ENCODE measurements around the gene OR10K1. TPM values are rescaled to one million over a fixed set of nuclear protein-coding genes. Genes with fewer than 3 reads are reported as not detected.

Gene OR10K1
- total and polyA plus RNA-seq, 2 donors (not counting 1 experiment from before 2014, with no cell fraction given) = not detected

GRCh38 chr1:158507511-158507910, 45.9 kb downstream of the OR10K1 start:
- no peak for TF ChIP-seq CTCF (conservative IDR thresholded peaks at IDR 0.05 in 1 of 2, IDR thresholded peaks at IDR 0.05 in 1 of 2; ENCODE audit: low read depth in 1 of 2, low read length in 2 of 2)
- no peak for TF ChIP-seq EZH2 (IDR thresholded peaks at IDR 0.05; ENCODE audit: low read length, missing control alignments)
- Histone ChIP-seq H4K20me1 (ENCODE audit: control insufficient read depth, extremely low read depth, insufficient read depth, low read length) (no peaks in the 10 kb centered on the region), H3K36me3 (ENCODE audit: control insufficient read depth, insufficient read depth, low read length) (no peaks in the 10 kb centered on the region), H3K79me2 (ENCODE audit: control insufficient read depth, insufficient read depth, low read length) (no peaks in the 10 kb centered on the region), H3K9ac (ENCODE audit: insufficient read depth, low read length) (no peak overlapping the region), H3K27me3 (ENCODE audit: control insufficient read depth, insufficient read depth, low read length) (no peaks in the 10 kb centered on the region), H3K9me3 (ENCODE audit: control insufficient read depth, insufficient read depth, low read depth, low read length) (no peaks in the 10 kb centered on the region), H3K4me3 (replicated peaks in 1 of 4; ENCODE audit: control extremely low read depth in 1 of 4, insufficient read depth in 1 of 4, low read depth in 3 of 4, low read length in 4 of 4) (no peak overlapping the region), H2AFZ (ENCODE audit: low read length) (no peak overlapping the region), H3K27ac (ENCODE audit: insufficient read depth, low read length) (no peak overlapping the region), H3K4me2 (ENCODE audit: extremely low read depth, insufficient read depth, low read length) (no peak overlapping the region), H3K4me1 (ENCODE audit: control insufficient read depth, extremely low read depth, insufficient read depth, low read length) (no peaks in the 10 kb centered on the region)
- no peak for DNase-seq (ENCODE audit: low read depth in 2 of 2)

- H3K4me3 ChIP-seq (replicated peaks in 1 of 4; ENCODE audit: control extremely low read depth in 1 of 4, insufficient read depth in 1 of 4, low read depth in 3 of 4, low read length in 4 of 4) = no peak overlapping the region
- no peaks in the 10 kb centered on the region for H4K20me1 ChIP-seq (ENCODE audit: control insufficient read depth, extremely low read depth, insufficient read depth, low read length)
- no peak overlapping the region for H3K27ac ChIP-seq (ENCODE audit: insufficient read depth, low read length)
- H3K9ac ChIP-seq (ENCODE audit: insufficient read depth, low read length) = no peak overlapping the region
- no peak for DNase-seq (ENCODE audit: low read depth in 2 of 2)
- TF ChIP-seq CTCF (conservative IDR thresholded peaks at IDR 0.05 in 1 of 2, IDR thresholded peaks at IDR 0.05 in 1 of 2; ENCODE audit: low read depth in 1 of 2, low read length in 2 of 2) = no peak
- TF ChIP-seq EZH2 (IDR thresholded peaks at IDR 0.05; ENCODE audit: low read length, missing control alignments) = no peak
- H3K4me1 ChIP-seq (ENCODE audit: control insufficient read depth, extremely low read depth, insufficient read depth, low read length) = no peaks in the 10 kb centered on the region
- H3K36me3 ChIP-seq (ENCODE audit: control insufficient read depth, insufficient read depth, low read length) = no peaks in the 10 kb centered on the region
- no peak overlapping the region for H2AFZ ChIP-seq (ENCODE audit: low read length)
- no peak overlapping the region for H3K4me2 ChIP-seq (ENCODE audit: extremely low read depth, insufficient read depth, low read length)
- H3K79me2 ChIP-seq (ENCODE audit: control insufficient read depth, insufficient read depth, low read length) = no peaks in the 10 kb centered on the region
- no peaks in the 10 kb centered on the region for H3K27me3 ChIP-seq (ENCODE audit: control insufficient read depth, insufficient read depth, low read length)
- no peaks in the 10 kb centered on the region for H3K9me3 ChIP-seq (ENCODE audit: control insufficient read depth, insufficient read depth, low read depth, low read length)
Measured at GRCh38 chr1:158509471-158510156, 48.0 kb downstream of the OR10K1 start.

- DNase-seq (ENCODE audit: low read depth in 2 of 2) = no peak
- H3K4me1 ChIP-seq (ENCODE audit: control insufficient read depth, extremely low read depth, insufficient read depth, low read length) = no peaks in the 10 kb centered on the region
- H3K79me2 ChIP-seq (ENCODE audit: control insufficient read depth, insufficient read depth, low read length) = no peaks in the 10 kb centered on the region
- no peak overlapping the region for H3K27ac ChIP-seq (ENCODE audit: insufficient read depth, low read length)
- TF ChIP-seq EZH2 (IDR thresholded peaks at IDR 0.05; ENCODE audit: low read length, missing control alignments) (no peak), CTCF (conservative IDR thresholded peaks at IDR 0.05 in 1 of 2, IDR thresholded peaks at IDR 0.05 in 1 of 2; ENCODE audit: low read depth in 1 of 2, low read length in 2 of 2) (no peak)
- H3K4me3 ChIP-seq (replicated peaks in 1 of 4; ENCODE audit: control extremely low read depth in 1 of 4, insufficient read depth in 1 of 4, low read depth in 3 of 4, low read length in 4 of 4) = no peak overlapping the region
- no peak overlapping the region for H3K9ac ChIP-seq (ENCODE audit: insufficient read depth, low read length)
- no peaks in the 10 kb centered on the region for H3K36me3 ChIP-seq (ENCODE audit: control insufficient read depth, insufficient read depth, low read length)
- no peak overlapping the region for H3K4me2 ChIP-seq (ENCODE audit: extremely low read depth, insufficient read depth, low read length)
- no peaks in the 10 kb centered on the region for H4K20me1 ChIP-seq (ENCODE audit: control insufficient read depth, extremely low read depth, insufficient read depth, low read length)
- H3K9me3 ChIP-seq (ENCODE audit: control insufficient read depth, insufficient read depth, low read depth, low read length) = no peaks in the 10 kb centered on the region
- H3K27me3 ChIP-seq (ENCODE audit: control insufficient read depth, insufficient read depth, low read length) = no peaks in the 10 kb centered on the region
- H2AFZ ChIP-seq (ENCODE audit: low read length) = no peak overlapping the region
Measured at GRCh38 chr1:158516966-158517365, 55.3 kb downstream of the OR10K1 start.

Other genes with a start within 250 kb of the OR10K1 start
- gene CD1A, start 207.4 kb upstream of the OR10K1 start, total RNA-seq = not detected in 2 replicates
- gene CD1A, start 207.4 kb upstream of the OR10K1 start, polyA plus RNA-seq = not detected in 2 replicates
- not detected in 2 replicates for gene CD1C, start 171.9 kb upstream of the OR10K1 start, total RNA-seq
- not detected in 2 replicates for gene CD1C, start 171.9 kb upstream of the OR10K1 start, polyA plus RNA-seq
- not detected in 2 replicates for gene CD1B, start 130.3 kb upstream of the OR10K1 start, total RNA-seq
- gene CD1B, start 130.3 kb upstream of the OR10K1 start, polyA plus RNA-seq = not detected in 2 replicates
- not detected in 2 replicates for gene CD1E, start 107.9 kb upstream of the OR10K1 start, total RNA-seq
- gene CD1E, start 107.9 kb upstream of the OR10K1 start, polyA plus RNA-seq = not detected in 2 replicates
- gene OR10T2, start 62.4 kb upstream of the OR10K1 start, total RNA-seq = not detected in 2 replicates
- gene OR10T2, start 62.4 kb upstream of the OR10K1 start, polyA plus RNA-seq = not detected in 2 replicates
- not detected in 2 replicates for gene OR10K2, start 35.6 kb upstream of the OR10K1 start, total RNA-seq
- gene OR10K2, start 35.6 kb upstream of the OR10K1 start, polyA plus RNA-seq = not detected in 2 replicates
- gene OR10R2, start 10.4 kb downstream of the OR10K1 start, total RNA-seq = not detected in 2 replicates
- not detected in 2 replicates for gene OR10R2, start 10.4 kb downstream of the OR10K1 start, polyA plus RNA-seq
- not detected in 2 replicates for gene OR6Y1, start 92.6 kb downstream of the OR10K1 start, total RNA-seq
- gene OR6Y1, start 92.6 kb downstream of the OR10K1 start, polyA plus RNA-seq = not detected in 2 replicates
- not detected in 2 replicates for gene OR6P1, start 108.7 kb downstream of the OR10K1 start, total RNA-seq
- gene OR6P1, start 108.7 kb downstream of the OR10K1 start, polyA plus RNA-seq = not detected in 2 replicates
- gene OR10X1, start 118.1 kb downstream of the OR10K1 start, total RNA-seq = not detected in 2 replicates
- not detected in 2 replicates for gene OR10X1, start 118.1 kb downstream of the OR10K1 start, polyA plus RNA-seq
- gene OR10Z1, start 143.4 kb downstream of the OR10K1 start, total RNA-seq = under 0.01 TPM in 1 of 2 replicates, not detected in the other
- gene OR10Z1, start 143.4 kb downstream of the OR10K1 start, polyA plus RNA-seq = not detected in 2 replicates
- under 0.01 and 0.17 TPM in 2 replicates for gene SPTA1, start 224.9 kb downstream of the OR10K1 start, total RNA-seq
- gene SPTA1, start 224.9 kb downstream of the OR10K1 start, polyA plus RNA-seq = 0.07 TPM in 1 of 2 replicates, not detected in the other
- not detected in 2 replicates for gene OR6K2, start 238.8 kb downstream of the OR10K1 start, total RNA-seq
- gene OR6K2, start 238.8 kb downstream of the OR10K1 start, polyA plus RNA-seq = not detected in 2 replicates

Measured in fibroblast of lung (primary cell).